CD4-positive, alpha-beta T cell treated with Interleukin-15 for 1 hour (primary cell): ENCODE results near the gene BNC2.

Experiments used
- DNase-seq: peaks from one replicate; pipeline ENCODE4 v3.0.0-alpha.2; 2020

The BNC2 gene

GRCh38 chr9:16753256-16753655, 117.2 kb downstream of the BNC2 start:
- no peak for DNase-seq

- DNase-seq: no peak
Measured at GRCh38 chr9:16752601-16753000, 117.9 kb downstream of the BNC2 start.

- no peak for DNase-seq
Measured at GRCh38 chr9:16750553-16750952, 119.9 kb downstream of the BNC2 start.

DNA sequence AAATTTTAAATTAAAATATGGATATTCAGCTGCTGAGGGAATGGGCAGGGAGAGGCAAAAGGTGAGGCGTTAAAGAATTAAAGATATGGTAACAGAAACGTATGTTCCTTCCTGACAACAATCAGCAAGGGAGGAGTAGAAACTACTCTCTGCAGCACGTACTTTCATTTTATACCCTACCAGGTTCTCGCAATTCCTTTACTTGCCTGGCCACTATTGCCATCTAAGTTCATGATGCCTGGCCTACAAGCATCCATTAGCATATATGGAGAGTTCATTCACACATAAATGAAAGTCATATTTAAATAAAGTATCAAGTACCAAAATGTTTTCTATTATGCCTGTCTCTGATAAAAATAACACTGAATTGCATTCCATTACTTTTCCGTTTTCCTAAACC, 125.1 kb downstream of the BNC2 start:
- DNase-seq: no peak

DNA sequence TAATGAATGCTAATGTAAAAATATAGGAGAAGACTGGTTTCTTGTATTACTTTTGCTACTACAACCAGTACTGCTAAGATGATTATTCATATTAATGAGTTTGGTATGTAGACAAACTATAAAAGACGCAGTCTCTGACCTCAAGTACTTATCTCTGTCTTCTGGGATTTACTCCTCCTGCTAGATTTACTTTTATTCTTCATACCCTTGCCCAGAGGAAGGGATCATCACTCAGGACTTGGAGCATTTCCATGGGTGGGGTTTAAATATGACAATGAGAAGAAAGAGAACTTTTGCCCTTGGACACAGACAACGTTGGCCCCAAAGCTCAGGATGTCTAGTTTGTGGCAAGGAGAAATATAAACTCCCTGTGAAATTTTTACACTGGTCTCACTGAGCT, 126.1 kb downstream of the BNC2 start:
- DNase-seq: no peak

- DNase-seq: no peak
Measured at GRCh38 chr9:16743375-16743774, 127.1 kb downstream of the BNC2 start.

DNA sequence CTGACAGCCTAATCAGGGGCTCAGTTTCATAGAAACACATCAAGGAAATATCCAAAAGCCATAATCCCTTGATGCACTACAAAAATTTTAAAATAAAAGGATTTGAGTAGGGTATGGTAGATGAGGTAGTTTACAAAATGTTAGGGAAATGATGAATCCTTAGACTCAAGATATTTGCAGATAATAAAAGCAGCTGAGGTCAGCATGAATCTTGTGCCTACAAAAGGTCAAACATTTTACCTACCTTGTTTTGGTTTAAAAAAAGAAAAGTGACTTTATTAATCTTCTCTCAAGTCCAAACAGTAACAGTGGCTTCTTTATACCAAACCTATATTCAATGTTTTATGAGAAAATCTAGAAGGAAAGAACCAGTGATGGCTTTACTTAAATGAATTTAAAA, 135.5 kb downstream of the BNC2 start:
- no peak for DNase-seq

- DNase-seq: no peak
Measured at GRCh38 chr9:16732546-16732945, 137.9 kb downstream of the BNC2 start.

GRCh38 chr9:16730162-16730561, 140.3 kb downstream of the BNC2 start:
- DNase-seq: no peak

DNA sequence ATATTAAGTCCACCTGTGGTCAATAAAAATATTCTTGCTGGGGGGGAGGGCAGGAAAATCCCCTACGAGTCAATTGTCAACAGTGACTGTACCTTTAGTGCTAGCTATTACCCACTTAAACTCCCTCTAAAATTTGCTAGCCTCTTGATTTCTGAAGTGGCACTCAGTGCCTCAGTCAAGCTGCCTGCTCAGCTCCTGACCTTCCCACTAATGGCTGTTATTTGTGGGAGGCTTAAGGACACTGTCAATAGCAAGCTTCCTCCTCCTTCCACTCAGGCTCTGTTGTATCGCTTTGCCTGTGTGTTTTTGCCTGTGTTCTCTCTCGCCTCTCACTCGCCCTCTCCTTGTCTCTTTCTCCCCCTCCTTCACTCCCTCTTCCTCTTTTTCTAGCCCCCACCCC, 140.8 kb downstream of the BNC2 start:
- DNase-seq: no peak

- DNase-seq: no peak
Measured at GRCh38 chr9:16728137-16728508, 142.3 kb downstream of the BNC2 start.

- no peak for DNase-seq
Measured at GRCh38 chr9:16727452-16728136, 142.9 kb downstream of the BNC2 start.

DNA sequence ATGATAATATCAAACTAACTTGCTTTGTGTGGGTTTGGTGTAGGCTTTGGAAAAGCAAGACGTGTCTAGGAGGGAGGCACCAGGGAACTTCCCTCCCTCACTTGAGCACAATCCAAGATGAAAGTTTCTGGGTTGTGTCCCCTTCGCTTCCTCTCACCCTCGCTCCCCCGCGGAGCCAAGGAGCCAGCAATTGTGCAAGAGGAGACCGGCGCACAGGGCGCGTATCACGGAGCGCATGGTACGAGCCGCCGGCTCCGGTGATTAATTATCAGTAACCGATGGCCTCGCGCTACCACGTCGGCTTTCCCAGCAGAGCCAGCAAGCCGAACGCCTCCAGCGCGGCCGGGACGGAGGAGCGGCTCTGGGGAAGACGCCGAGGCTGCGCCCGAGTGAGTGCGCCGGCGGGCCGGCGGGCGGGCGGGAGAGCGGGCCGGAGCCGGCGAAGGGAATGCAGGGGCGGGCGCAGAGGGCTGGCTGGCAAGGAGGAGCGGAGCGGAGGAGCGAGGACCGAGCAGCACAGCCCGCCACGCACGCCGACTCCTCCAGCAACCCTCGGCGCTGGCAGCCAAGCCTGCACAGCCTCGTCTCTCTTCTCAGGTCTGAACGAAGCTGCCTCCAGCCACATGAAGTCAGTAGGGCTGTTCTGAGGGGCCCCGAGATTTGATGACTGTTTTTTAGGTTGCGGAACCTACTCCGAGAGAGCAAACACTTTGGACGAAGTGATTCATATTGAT, 143.6 kb downstream of the BNC2 start:
- no peak for DNase-seq

- DNase-seq: no peak
Measured at GRCh38 chr9:16726029-16726428, 144.4 kb downstream of the BNC2 start.

DNA sequence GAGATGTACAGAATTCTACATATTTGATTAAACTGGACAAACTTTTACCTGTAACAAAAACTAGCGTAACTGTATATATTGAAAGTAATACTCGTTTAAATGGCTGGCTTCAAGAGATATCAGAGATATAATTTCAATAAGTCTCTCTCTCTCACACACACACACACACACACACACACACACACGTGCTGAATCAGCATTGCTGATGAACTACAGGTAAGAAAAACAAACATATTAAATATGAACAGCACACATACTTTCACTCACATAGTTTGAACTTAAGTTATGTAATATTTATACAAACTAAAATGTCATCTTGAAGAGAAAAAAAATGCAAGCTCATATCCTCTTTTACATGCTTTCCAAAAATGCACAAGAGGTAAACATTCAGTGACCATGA, 145.4 kb downstream of the BNC2 start:
- DNase-seq: no peak

DNA sequence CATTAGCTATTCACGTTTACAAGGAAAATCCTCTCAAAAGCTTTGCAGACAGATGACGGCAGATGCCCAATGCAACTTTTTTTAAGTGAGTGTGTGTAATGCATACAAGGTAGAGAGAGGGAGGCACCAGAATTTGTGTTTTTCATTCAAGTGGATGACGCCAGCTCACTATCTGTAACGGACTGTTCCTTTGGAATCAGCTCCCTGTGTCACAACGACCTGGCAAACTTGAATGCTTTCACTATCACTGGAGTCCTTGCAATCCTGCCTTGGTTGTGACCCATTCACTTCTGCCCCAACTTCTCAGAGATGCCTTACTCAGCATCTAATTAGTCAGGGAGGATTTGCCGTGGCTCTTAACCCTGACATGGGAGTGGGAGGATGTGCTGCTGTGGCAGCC, 148.5 kb downstream of the BNC2 start:
- DNase-seq: no peak

DNA sequence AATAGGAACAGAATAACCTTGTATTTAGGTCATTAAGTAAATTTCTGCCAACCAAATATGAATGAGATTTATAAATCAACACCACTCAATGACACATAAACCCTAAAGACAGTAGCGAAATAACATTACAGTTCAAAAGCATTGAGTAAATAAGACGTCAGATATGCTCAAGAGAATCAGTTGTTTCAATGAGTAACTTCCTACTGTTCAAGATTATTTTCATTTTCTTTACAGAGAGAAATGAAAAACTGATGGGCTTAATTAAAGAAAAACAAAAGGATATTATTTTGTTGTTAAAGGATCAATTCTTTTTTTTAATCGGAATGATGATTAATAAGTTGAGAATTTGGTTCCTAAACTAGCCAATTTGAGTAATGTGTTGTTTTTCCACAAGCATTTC, 150.1 kb downstream of the BNC2 start:
- no peak for DNase-seq

- no peak for DNase-seq
Measured at GRCh38 chr9:16719921-16720320, 150.5 kb downstream of the BNC2 start.

DNA sequence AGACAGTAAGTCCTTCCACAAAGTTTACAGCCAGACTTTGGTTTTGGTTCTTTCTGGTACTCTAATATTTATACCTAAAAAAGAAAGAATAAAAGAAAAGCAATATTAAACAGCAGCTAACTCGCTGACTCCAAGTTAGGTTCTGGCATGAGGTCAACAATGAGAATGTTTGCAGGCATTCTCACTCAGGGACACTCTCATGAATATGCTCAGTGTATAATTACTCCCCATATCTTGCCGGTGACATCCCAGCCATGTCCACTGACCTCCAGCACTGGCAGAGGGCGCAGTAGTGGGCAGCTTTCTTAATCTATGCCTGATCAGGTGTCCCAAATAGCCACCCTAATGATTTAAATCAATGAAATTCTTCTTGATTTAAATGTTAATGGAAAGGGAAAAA, 151.5 kb downstream of the BNC2 start:
- DNase-seq: no peak

DNA sequence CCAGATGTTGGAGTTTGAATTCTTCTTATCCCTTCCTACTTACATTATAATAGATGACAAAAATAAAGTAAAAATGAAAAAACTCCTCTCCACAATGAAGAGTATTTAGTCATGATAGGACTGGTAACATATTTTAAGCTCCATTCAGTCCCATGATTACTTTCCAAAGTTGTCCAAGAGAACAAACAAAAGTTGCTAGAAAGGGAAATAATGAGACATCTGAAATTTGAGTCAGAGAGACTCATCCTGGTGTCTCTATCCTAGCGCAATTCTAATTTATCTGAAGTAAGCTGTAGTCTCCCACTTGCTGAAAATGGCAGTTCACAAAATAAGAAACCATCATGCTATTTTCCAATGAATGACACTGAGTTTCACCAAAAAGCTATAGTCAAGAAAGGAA, 152.2 kb downstream of the BNC2 start:
- DNase-seq: no peak

DNA sequence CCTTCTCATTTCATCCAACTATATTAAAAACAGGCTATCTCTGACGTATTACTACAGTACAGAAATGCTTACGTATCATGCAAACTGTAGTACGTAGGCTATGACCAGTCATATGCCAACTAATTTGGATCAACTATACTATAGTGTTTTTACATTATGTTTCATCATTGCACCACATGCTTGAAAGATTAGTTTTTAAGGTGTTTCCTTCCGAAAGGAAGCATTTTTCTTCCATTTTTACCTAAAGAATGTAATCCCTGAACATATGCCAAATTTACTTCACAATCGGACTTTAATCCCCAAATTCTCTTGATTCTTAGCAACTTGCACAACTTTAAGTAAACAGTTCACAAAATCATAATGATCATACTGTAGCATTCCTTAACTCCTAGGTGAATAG, 153.9 kb downstream of the BNC2 start:
- DNase-seq: no peak

GRCh38 chr9:16715404-16715803, 155.1 kb downstream of the BNC2 start:
- DNase-seq: no peak

GRCh38 chr9:16712787-16713186, 157.7 kb downstream of the BNC2 start:
- DNase-seq: no peak

GRCh38 chr9:16710888-16711287, 159.6 kb downstream of the BNC2 start:
- DNase-seq: no peak

- no peak for DNase-seq
Measured at GRCh38 chr9:16709924-16710323, 160.5 kb downstream of the BNC2 start.
